Gastroesophageal sphincter (tissue), 2 donors: Measurements from ENCODE around the gene PLD5.

Experiments
- POLR2A ChIP-seq, 2 donors: fragments of 450-650 bp; IDR thresholded peaks; one replicate each; pipeline ENCODE4 v1.6.1; 2017; ENCODE audit warnings: antibody characterized with exemption in 2 of 2, mild to moderate bottlenecking in 2 of 2, moderate library complexity in 1 of 2
- POLR2AphosphoS5 ChIP-seq: sonication (generic); formaldehyde crosslinking; IDR thresholded peaks from one replicate; pipeline ENCODE4 v1.6.1; 2017; ENCODE audit warnings: antibody characterized with exemption

- no peak for TF ChIP-seq POLR2AphosphoS5
- TF ChIP-seq POLR2A (IDR thresholded peaks at IDR 0.05) = no peak
Measured at GRCh38 chr1:242401937-242402336, 122.6 kb downstream of the PLD5 start.
